GM10248 (cell line): ENCODE measurements around the gene PALLD.
"Not testable (repeated sequence)": the region's sequence is repeated elsewhere in the genome, so short reads cannot be mapped to it uniquely, and the experiment has no call there.

ENCODE experiments used
- CTCF ChIA-PET: fragments of 300-600 bp; sonication (Branson Sonifier 250); formaldehyde crosslinking; extraction: SDS; loops from one replicate; lab custom pipeline; 2021; ENCODE audit warnings: antibody characterized with exemption; lab: Yijun Ruan, JAX
- POLR2A ChIA-PET: fragments of 350-650 bp; sonication (Branson Sonifier 250); formaldehyde crosslinking; extraction: SDS; loops from one replicate; lab custom pipeline; 2020; ENCODE audit warnings: antibody characterized with exemption; lab: Yijun Ruan, JAX
- DNase-seq: peaks from one replicate; pipeline ENCODE4 v3.0.0; 2012; ENCODE audit errors: extremely low spot score
- TF ChIP-seq, protein P1 (sequence below): IDR thresholded peaks from 2 replicates; pipeline ENCODE4 v1.5.1; 2012; ENCODE audit warnings: mild to moderate bottlenecking, low read depth; ENCODE audit errors: extremely low read depth, missing control alignments, control extremely low read depth

The PALLD gene

DNA sequence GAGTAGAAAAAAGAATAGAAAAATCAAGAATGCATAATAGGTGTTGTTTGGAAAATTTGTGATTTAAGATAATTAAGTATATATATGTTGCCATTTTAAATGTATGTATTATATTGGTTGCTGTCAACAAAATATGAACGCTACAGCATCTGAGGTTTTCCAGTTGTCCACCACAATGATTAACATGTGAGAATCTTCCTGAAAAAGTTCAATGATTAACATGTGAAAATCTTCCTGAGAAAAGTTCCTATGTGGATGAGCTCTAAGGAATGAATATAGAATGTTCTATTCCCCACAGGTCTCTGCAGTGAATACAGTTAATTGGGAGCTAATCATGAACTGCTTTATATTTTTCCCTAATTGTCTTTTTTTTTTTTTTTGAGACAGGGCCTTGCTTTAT lies 298.5 kb downstream of the PALLD start:
- ChIA-PET POLR2A (no interaction called here), CTCF (no interaction called here)
- no peak for DNase-seq
- TF ChIP-seq, protein P1, sequence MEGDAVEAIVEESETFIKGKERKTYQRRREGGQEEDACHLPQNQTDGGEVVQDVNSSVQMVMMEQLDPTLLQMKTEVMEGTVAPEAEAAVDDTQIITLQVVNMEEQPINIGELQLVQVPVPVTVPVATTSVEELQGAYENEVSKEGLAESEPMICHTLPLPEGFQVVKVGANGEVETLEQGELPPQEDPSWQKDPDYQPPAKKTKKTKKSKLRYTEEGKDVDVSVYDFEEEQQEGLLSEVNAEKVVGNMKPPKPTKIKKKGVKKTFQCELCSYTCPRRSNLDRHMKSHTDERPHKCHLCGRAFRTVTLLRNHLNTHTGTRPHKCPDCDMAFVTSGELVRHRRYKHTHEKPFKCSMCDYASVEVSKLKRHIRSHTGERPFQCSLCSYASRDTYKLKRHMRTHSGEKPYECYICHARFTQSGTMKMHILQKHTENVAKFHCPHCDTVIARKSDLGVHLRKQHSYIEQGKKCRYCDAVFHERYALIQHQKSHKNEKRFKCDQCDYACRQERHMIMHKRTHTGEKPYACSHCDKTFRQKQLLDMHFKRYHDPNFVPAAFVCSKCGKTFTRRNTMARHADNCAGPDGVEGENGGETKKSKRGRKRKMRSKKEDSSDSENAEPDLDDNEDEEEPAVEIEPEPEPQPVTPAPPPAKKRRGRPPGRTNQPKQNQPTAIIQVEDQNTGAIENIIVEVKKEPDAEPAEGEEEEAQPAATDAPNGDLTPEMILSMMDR: no peak

DNA sequence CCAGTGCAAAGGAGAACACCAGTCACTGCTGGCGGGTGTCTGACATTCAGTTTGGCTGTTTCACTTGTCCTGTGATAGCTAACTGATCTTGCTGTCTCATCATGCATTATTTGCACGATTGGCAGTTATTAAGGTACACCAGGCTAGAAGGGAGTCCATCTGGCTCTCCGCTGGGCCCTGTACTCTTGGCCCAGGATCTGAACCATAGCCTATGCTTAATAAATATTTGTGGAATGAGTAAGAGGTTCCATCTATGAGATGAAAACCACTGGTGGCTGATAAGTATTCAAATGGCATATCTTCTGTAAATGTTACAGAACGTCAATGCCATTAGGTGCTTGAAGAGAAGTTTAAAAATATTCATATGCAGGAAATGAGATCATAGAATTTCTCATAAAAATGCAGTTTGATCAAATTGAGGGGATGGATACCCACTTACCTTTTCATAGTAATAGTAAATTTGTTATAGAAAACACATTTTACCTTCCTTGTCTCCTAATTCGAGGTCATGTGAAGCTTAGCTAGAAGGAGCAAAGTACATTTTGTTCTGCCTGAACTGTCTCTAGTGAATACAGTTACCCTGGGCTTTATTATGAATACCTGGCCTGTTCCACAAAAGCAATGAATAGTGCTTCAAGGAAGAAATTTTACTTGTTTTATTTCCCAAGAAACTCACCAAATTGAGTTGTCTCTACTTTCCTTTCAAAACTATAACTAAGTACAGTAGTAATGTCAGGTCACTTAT lies 299.7 kb downstream of the PALLD start:
- ChIA-PET CTCF (no interaction called here), POLR2A (no interaction called here)
- no peak for DNase-seq
- TF ChIP-seq, protein P1: no peak

DNA sequence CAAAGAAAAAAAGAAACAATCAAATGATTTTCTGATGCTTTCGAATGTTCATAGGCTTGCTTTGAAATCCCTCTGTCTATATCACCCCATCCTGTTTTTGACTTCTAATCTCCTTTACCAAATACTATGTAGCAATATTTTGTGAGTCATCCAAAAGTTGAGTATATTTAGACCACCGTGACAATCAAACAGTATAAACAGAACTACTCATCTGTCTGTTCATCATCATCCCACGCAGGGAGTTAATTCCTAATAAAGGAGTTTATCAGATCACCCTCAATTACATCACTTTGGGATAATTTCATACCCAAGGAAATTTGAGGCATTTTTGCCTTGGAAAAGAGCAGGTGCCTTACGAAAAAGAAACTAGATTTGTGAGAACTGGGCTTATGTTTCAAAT lies 300.3 kb downstream of the PALLD start:
- DNase-seq: no peak
- TF ChIP-seq, protein P1: no peak
- ChIA-PET CTCF (no interaction called here), POLR2A (no interaction called here)

DNA sequence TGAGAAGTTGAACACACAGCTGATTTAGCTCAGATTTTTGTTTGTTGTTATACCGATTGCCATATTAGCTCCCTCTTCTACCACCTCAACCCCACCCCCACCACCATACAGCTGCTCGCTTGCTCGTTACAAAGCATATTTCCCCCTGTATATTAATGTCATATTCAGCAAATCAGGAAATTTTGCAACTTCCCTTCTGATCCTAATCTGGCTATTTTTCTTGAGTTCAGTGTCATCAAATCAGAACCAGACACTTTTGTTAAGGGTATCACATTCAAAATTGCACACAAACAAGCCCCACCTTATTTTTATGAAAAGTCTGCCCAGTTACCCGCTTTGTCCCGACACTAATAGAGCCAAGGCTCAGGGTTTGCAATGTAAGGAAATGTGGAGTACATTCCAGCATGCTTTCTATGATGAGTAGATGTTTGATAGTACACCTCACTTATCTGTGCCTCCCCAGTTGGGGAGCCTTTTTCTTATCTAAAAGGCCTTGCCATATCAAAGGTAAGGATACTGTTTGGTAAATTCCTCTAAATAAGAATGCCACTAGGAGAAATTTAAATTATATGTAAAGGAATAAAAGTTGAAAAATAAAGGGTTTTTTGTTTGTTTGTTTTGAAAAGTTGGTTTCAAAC lies 301.0 kb downstream of the PALLD start:
- CTCF ChIA-PET: no interaction called here
- TF ChIP-seq, protein P1: no peak
- POLR2A ChIA-PET: no interaction called here
- no peak for DNase-seq

DNA sequence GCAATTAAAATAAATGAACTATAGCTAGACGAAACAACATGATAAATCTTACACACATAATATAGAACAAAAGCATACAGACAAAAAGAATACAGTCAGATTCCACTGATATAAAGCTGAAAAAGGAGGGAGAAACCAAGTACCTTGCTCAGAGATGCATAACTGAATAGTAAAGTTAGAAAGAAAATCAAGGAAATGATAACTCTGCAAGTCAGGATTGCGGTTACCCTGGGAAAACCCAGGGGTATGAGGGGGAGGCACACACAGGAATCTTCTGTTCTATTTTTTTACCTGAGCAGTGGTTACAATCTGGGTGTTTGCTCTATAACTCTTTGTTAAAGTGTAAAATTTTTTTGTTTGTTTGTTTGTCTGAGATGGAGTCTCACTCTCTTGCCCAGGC lies 304.1 kb downstream of the PALLD start:
- ChIA-PET CTCF (no interaction called here), POLR2A (no interaction called here)
- TF ChIP-seq, protein P1: no peak
- DNase-seq: no peak

DNA sequence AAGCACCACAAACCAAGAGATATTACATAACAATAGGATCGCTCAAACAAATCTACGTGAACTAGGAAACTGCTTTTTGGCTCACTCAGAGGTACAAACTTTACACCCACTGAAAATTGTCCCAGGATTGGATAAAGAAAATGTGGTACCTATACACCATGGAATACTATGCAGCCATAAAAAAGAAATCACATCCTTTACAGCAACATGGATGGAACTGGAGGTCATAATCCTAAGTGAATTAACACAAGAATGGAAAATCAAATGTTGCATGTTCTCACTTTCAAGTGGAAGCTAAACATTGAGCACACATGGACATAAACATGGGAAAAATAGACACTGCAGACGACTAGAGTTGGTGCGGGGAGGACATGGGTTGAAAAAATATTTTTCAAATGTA lies 305.4 kb downstream of the PALLD start:
- CTCF ChIA-PET: no interaction called here
- POLR2A ChIA-PET: no interaction called here
- TF ChIP-seq, protein P1: no peak

DNA sequence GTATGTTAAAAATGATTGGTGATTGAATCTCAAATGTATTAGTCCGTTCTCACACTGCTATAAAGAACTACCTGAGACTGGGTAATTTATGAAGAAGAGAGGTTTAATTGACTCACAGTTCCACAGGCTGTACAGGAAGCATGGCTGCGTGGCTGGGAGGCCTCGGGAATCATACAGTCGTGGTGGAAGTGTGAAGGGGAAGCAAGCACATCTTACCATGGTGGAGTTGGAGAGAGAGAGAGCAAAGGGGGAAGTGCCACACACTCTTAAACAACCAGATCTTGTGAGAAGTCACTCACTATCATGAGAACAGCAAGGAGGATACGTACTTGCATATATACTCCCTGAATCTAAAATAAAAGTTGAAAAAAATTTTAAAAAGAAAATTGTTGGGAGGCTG lies 306.2 kb downstream of the PALLD start:
- CTCF ChIA-PET: not testable (repeated sequence)

More for the DNA sequence above, 305.4 kb downstream of the PALLD start:
- DNase-seq: no peak

More for the DNA sequence above, 306.2 kb downstream of the PALLD start:
- DNase-seq, POLR2A ChIA-PET: not testable (repeated sequence)
